NCI-H146 treated with DMSO at 0.1 percent for 48 hours (cell line): Measurements from ENCODE around the gene SLC7A14.

Source experiments
- DNase-seq: peaks from one replicate; lab custom pipeline; 2025; ENCODE audit not compliant: unreplicated experiment; lab: John Stamatoyannopoulos, UW

SLC7A14 gene

DNA sequence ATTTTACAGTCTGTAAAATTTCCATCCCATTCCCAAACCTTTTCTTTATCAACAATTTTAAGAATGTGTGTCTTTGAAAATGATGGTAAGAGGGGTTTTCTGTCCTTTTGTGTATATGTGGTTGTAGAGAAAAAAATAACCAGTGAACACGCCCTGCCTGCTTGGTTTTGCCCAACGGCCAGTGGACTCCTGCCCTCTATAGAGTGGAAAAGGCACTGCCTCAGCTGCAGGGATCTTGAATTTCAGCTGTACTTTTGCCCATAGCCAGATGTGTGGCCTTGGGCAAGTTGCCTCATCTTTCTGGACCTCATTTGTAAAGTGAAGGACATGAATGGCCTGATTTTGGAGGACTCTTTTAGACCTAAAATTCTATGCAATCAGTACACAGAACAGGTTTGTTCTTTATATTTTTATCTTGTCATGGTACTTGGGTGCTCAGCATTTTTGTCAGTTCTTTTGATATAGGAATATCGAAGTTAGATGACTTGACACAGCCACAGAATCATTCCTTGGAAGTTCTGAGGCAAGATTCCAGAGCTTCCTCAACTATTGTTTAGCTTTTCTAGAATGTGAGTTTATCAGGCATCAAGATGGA lies 86.2 kb downstream of the SLC7A14 start:
- no peak for DNase-seq

DNA sequence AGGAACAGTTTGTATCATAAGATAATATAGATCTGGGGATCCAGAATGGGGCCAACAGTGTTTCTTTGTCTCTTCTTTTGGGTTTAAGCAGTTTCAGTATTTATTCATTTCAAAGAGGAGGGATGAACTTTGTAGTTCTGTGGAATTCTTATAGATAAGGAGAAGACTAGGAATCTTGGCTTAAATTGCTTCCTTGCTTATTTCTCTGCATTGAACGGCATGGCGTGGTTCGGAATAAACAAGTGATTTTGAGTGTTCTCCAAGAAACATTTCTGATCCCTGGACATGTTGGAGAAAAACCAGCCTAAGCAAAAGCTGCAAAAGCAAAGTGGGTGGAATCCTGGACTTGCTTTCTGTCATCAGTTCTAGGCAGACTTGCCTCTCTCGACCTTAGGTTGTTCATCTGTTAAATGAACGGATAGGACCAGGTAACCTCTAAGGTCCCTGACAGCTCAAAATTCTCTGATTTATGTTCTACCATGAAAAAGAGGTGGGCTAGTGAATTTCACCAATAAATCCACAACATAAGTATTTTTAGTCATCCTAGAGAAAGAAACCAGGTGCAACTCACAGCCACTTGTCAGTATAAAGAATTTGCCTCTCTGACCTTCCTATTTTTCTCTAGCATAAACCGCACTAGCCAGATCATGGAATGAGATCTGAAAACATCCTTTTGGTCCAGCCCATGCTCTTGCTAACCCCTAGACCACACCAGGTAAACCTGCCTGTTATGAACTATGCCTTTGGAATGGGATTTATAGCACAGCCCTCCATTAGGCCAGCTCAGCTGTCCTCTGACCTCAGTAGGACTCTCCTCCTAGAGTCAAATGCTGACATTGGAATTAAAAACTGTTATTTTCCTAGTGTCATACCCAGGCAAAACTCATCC lies 88.4 kb downstream of the SLC7A14 start:
- no peak for DNase-seq

DNA sequence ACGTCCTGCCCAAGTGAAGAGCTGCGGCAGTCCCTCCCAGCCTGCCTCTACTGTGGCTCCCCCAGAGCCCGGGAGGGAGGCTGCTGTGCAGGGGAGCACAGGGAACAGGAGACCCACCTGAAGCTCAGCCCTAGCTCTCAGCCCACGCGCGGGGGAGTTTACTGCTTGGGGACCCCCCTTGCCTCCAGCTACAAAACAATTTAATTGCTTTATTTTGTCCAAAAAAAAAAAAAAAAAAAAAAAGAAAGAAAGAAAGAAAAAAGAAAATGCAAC lies 89.1 kb downstream of the SLC7A14 start:
- DNase-seq = no peak

DNA sequence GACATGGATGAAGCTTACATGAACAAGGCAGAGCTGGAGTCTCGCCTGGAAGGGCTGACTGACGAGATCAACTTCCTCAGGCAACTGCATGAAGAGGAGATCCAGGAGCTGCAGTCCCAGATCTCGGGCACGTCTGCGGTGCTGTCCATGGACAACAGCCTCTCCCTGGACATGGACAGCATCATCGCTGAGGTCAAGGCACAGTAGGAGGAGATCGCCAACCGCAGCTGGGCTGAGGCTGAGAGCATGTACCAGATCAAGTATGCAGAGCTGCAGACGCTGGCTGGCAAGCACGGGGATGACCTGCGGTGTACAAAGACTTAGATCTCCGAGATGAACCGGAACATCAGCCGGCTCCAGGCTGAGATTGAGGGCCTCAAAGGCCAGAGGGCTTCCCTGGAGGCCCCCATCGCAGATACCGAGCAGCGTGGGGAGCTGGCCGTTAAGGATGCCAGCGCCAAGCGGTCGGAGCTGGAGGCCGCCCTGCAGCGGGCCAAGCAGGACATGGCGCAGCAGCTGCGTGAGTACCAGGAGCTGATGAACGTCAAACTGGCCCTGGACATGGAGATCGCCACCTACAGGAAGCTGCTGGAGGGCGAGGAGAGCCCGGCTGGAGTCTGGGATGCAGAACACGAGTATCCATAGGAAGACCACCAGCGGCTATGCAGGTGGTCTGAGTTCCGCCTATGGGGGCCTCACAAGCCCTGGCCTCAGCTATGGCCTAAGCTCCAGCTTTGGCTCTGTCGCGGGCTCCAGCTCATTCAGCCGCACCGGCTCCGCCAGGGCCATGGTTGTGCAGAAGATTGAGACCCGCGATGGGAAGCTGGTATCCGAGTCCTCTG lies 89.6 kb downstream of the SLC7A14 start:
- no peak for DNase-seq

- no peak for DNase-seq
Observed at GRCh38 chr3:170494766-170495165, 91.1 kb downstream of the SLC7A14 start.

DNA sequence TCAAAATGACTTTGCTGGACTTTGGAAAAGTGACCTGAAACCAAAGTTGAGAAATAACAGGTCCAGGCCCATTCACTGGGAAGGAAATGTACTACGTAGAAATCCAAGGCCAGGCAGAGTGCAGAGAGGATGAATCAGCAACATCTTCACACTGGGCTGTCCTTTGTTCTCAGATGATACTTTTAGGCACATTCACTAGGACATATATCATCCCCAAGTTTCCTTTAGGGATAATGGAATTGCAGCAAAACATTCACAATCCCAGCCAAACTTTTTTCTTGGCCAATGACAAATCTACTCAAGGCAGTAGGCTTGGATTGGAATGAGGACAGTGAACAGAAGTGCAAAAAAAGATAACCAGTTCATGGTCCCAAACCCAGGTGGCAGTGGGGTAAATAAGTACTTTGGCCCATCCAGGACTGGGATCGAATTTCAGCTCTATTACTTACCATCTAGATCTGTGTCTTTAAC lies 92.1 kb downstream of the SLC7A14 start:
- DNase-seq = no peak

- no peak for DNase-seq
Observed at GRCh38 chr3:170491901-170492300, 94.0 kb downstream of the SLC7A14 start.

DNA sequence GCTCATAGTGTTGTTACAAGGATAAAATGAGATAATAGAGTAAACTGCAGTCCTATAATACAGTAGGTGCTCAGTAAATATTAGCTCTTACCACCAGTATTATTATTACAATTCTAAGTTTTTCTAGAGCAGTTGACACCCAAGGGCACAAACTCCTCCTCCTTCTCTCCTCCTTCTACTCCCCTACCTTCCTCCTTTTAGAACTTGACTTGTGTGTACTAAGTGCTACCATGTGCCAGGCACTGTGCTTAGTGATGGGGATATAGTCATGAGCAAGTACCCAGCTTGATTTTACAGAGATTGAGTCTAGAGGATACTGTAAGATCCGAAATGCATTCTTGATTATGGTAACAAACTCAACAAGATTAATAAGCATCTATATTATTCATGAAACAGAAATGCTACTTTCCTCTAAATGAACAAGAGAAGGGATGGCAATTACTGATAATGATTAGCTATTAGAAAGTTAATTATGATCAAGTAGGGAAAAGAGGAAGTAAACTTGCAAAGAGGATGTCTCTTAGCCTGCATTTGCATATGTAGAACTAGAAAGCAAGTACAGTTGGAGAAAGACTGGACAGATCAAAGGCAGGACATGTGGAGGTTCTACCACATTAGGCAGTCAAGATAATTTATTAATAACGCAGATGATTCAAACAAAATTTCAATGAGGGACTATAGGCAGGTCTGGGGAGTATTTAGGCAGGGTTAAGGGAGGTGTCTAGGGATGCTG lies 94.9 kb downstream of the SLC7A14 start:
- no peak for DNase-seq

DNA sequence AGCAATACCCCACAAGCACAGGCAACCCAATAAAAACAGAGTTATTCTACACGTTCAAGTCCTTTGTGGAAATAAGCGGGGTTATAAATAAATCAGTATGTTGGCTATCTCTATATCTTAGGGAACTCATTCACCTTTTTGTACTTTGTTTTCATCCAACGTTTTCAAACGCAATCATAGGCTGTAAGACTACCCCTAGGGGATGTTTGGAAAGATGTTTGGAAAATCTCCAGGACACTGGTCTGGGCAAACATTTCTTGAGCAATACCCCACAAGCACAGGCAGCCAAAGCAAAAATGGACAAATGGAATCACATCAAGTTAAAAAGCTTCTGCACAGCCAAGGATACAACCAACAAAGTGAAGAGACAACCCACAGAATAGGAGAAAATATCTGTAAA lies 97.1 kb downstream of the SLC7A14 start:
- no peak for DNase-seq

- no peak for DNase-seq
Observed at GRCh38 chr3:170487031-170487430, 98.8 kb downstream of the SLC7A14 start.

DNA sequence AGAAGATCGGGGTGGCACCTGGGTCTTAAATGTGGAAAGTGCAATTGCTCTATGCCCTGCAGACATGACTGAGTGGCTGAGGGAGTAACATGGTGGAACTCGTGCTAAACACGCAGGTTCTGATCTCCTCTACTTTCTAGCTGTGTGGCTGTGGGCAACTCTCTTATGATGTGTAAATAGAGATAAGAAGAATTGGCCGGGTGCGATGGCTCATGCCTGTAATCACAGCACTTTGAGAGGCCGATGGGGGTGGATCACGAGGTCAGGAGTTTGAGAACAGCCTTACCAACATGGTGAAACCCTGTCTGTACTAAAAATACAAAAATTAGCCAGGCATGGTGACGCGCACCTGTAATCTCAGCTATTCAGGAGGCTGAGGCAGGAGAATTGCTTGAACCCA lies 99.5 kb downstream of the SLC7A14 start:
- DNase-seq = no peak

DNA sequence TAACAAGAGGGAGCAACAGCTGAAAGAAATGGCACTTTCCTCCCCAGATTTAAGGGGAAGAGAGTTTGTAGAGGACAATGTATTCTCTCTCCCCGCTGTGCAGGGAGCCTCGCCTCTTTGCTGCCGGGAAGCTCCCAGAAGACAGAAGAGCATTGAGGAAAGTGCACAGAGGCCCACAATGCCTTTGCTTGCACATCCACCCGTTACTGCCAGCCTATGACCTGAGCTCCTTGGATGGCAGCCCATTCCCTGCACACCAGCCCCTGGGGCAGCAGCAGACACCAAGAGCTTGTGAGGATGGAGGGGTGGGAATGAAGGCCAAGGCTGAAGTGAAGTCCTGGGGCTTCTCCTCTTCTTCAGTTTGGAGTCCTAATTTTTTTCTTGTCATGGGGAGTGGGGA lies 100.2 kb downstream of the SLC7A14 start:
- no peak for DNase-seq

- DNase-seq = no peak
Observed at GRCh38 chr3:170485294-170485693, 100.6 kb downstream of the SLC7A14 start.

DNA sequence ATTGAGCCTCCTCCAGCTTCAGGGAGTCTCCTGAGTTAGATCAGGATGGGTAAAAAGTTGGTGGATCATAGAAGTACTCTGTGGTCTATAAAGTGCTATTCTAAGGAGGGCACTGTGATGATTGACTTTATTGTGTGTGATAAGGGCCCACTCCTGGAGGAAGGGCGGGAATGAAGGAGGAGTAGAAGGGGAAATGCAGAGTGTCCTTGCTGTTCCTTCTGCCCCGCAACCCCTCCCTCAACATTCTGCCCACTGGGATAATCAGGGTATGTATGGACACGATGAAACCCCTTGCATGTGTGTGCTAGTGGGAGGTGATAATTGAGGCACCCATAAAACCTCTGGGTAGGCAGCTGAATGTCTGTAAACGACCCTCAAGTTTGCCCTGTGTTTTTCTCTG lies 101.0 kb downstream of the SLC7A14 start:
- no peak for DNase-seq

DNA sequence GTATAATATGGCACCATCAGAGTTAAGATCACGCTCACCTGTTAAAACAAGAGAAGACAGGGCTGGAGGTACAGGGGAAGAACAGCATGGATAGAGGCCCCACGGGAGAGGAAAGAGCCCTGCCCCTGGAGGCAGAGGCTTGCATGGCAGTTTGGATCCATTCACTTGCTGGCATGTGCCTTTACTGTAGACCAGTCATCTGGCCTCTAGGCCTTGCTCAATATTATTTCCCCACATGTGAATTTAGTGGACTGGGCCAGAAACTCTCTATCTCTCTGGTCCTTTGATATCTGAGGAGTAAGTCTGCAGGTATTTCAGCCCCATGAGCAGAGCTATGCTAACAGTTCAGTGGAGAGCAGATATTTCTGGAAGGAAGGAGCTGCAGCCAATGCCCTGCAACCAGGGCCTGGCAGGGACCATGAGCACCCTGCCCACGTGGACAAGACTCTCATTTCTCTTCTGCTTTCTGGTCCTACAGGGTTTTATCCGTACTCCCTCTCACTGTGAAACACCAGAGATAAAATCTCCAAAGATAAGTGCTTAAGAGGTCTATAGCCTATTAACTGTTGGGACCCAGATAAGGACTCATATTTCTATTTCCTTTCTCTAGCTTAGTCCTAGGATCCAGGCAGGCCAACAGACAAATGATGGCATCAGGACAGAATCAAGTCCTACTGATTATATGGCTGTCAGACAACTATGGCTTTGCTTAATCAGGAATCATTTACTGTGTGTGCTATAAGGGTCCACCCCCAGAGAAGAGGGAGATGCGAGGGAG lies 102.2 kb downstream of the SLC7A14 start:
- no peak for DNase-seq

GRCh38 chr3:170482199-170482598 lies 103.7 kb downstream of the SLC7A14 start:
- no peak for DNase-seq

DNA sequence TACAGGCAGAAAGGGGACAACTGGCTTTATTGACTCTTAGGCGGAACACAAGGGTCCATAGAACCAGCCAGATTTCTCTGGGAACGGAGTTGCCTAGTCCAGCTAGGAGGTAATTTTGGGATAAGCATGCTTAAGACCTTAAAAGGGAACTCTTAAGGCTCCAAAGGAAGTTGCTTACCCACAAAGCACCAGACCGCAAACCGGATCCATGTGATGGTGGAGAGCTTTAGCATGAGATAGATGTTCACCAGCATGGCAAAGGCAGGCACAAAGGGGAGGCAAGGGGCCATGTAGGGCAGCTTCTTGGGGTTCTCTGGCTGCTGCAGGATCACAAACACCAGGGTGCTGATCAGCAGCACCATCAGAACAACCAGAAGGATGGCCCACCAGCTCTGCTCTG lies 105.8 kb downstream of the SLC7A14 start:
- DNase-seq = no peak

DNA sequence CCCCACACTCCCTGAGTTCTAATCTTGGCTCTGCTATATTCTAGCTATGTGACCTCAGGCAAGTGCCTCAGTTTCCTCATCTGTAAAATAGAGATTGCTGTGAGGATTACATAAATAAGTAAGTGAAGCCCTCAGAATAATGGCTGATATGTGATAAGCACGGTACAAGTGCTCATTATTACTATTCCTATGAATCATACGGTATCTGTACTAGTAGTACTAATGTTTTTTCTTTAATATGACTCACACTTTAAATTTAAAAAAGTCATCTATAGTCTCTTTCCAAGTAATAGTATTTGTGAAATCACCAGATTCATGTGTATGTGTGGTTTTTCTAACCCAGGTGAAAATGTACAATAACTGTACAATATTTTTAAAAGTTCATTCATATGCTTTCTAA lies 108.5 kb downstream of the SLC7A14 start:
- DNase-seq = no peak

GRCh38 chr3:170476291-170476690 lies 109.6 kb downstream of the SLC7A14 start:
- DNase-seq = no peak

DNA sequence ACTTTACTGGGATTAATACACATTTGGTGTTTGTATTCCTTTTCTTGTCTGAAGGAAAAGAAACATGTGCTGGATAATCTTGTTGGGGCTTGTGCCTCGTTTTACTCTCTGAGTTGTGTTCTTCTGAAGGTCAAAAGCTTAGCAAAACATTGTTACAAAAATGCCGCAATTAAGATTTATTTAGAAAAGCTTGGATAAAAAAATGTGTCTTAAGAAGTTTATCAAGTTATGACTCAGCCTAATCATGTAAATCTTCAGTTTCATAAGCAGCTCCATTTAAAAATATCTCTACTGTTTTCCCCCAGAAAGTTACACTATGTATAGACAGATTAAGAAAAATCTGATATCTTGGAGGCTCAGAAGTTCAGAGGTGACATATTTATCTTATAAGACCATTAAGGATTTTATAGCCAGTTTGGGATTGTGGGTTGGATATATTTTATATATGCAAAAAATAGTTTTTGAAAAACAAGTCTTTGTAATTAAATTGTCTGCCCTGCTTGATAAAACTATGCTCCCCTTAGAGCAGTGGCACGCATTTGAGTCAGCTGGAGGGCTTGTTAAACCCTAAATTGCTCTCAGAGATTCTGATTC lies 110.7 kb downstream of the SLC7A14 start:
- DNase-seq = no peak
